ENCODE results near the gene KCNIP2. TPM values are rescaled to one million over a fixed set of nuclear protein-coding genes. Genes with fewer than 3 reads are reported as not detected.
A peak's percentile ranks its signal among the peaks of the same experiment; 100 is the strongest.

Gene KCNIP2
- total and polyA plus RNA-seq, 11 donors = 85.1 to 862 (median 214) TPM

DNA sequence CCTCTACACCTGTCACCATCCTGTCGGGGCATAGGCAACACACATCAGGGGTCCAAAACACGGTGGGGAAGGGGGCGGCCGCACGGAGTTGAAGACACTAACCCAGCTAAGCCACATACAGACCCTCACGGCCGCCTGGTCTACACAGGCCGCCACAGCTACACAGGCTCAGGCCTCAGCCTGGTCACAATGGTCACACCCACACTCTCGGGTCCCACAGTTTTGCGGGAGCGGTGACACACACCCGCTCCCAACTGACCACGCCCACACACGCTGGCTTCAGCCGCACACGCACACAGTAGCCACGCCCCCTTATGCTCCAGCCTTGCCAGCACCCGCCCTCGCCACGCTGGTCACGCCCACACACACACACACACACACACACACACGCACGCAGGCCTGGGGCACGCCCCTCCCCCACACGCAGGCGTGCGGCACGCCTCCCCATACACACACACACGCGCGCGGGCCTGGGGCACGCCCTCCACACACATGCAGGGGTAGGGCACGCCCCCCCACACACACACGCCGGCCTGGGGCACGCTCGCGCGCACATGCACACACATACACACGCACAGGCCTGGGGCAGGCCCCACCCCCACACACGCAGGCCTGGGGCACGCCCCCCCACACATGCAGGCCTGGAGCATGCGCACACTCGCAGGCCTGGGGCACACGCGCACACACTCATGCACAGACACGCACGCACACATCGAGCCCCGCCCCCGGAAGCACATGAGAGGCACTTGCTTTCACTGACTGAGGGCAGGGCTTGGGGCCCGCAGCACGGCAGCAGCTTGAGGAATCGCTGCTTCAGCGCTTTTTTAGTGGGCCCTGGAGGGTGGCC is 13.1 kb downstream of the KCNIP2 start:
- 3 to 13% (median 5%) methylated on average over 23 to 56 of the region's 56 CpGs for WGBS, 4 donors
- ATAC-seq = peak; percentile 63 to 88 (median 84)
- H3K27ac ChIP-seq = peak overlapping the region in 8 of 12 donors; percentile 2 to 66 (median 36)

DNA sequence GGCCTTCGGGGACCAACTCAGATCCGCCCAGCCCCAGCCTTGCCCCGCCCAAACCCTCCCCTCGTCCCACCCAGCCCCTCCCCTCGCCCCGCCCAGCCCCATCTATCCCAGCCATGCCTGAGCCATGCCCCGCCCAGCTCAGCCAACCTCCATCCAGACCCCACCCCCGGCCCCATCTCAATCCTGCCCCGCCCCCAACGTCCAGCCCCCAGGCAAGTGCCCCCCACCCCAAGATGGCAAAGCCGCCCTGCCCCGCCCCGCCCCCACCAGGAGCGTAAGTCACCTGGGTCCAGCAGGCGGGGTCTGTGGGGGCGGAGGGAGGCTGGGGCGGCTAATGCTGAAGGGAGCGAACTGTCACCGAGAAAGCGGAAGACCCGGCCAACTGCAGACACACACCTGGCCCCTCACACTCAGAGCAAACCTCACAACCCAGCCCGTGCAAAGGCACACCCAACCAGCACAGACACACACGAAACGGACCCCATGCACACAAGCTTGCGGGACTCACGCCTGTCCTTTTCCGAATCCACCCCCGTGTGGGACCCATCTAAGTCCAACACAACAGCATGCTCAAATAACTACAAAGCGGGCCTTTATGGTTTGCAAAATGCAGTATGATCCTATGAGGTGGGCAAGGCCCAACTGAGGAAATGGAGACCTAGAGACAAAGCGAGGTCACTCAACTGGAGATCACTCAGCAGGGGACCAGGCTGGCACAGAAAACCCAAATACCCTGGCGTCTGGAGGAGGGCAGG is 13.9 kb downstream of the KCNIP2 start:
- peaks cover 0 to 40% (median 19%) of the 10 kb centered on the region in 12 donors for H3K4me1 ChIP-seq
- DNase-seq (peak in 1 of 5 donors; percentile 42), ATAC-seq (no peak)
- H3K4me3 ChIP-seq = peak overlapping the region in 9 of 12 donors; percentile 13 to 63 (median 55)
- intact Hi-C loops (cut with DNase I) = no loop called here
- 28 to 64% (median 42%) methylated on average over 10 to 31 of the region's 31 CpGs for WGBS, 4 donors
- H3K9me3 ChIP-seq = no peaks in the 10 kb centered on the region
- no peaks in the 10 kb centered on the region for H3K27me3 ChIP-seq
- TF ChIP-seq CTCF (IDR thresholded peaks at IDR 0.05) = no peak
- no peak for TF ChIP-seq POLR2A (IDR thresholded peaks at IDR 0.05)
- peaks cover 0 to 22% (median 9%) of the 10 kb centered on the region in 9 donors for H3K36me3 ChIP-seq
- peak overlapping the region in 6 of 12 donors; percentile 25 to 66 (median 38) for H3K27ac ChIP-seq

More for the DNA sequence above, 13.1 kb downstream of the KCNIP2 start:
- TF ChIP-seq CTCF (IDR thresholded peaks at IDR 0.05) (no peak), POLR2A (IDR thresholded peaks at IDR 0.05) (no peak)
- H3K36me3 ChIP-seq = peaks cover 0 to 22% (median 9%) of the 10 kb centered on the region in 9 donors
- peaks cover 0 to 45% (median 19%) of the 10 kb centered on the region in 12 donors for H3K4me1 ChIP-seq
- intact Hi-C loops (cut with DNase I) = no loop called here
- peak; percentile 85 to 92 (median 89) for DNase-seq
- H3K9me3 ChIP-seq = no peaks in the 10 kb centered on the region
- peak overlapping the region in 11 of 12 donors; percentile 28 to 63 (median 54) for H3K4me3 ChIP-seq
- H3K27me3 ChIP-seq = no peaks in the 10 kb centered on the region

- 63 to 74% (median 70%) methylated on average over 23 to 39 of the region's 39 CpGs for WGBS, 4 donors
- Histone ChIP-seq H3K36me3 (peaks cover 0 to 22% (median 10%) of the 10 kb centered on the region in 9 donors), H3K27me3 (no peaks in the 10 kb centered on the region), H3K4me3 (peak overlapping the region in 2 of 12 donors; percentile 9 to 34), H3K4me1 (peaks cover 0 to 35% (median 19%) of the 10 kb centered on the region in 12 donors), H3K9me3 (no peaks in the 10 kb centered on the region), H3K27ac (peak overlapping the region in 1 of 12 donors; percentile 34)
- intact Hi-C loops (cut with DNase I) = no loop called here
- TF ChIP-seq POLR2A (IDR thresholded peaks at IDR 0.05) = no peak
- TF ChIP-seq CTCF (IDR thresholded peaks at IDR 0.05) = no peak
- ATAC-seq (no peak), DNase-seq (peak in 1 of 5 donors; percentile 44)
Measured at GRCh38 chr10:101828766-101829551, 14.6 kb downstream of the KCNIP2 start.
